Tongue (tissue), 2 donors: Measurements from ENCODE around the gene RBM15. TPM values are rescaled to one million over a fixed set of nuclear protein-coding genes. Genes with fewer than 3 reads are reported as not detected.
A peak's percentile ranks its signal among the peaks of the same experiment; 100 is the strongest.

Experiments
- DNase-seq: peaks from one replicate; pipeline ENCODE4 v3.0.0-alpha.2; 2015
- total RNA-seq: library from RNA; depleted of rRNA; stranded (reverse); fragments of >200 nt; gene quantifications from one replicate; pipeline ENCODE4 v1.2.3, GENCODE V29; 2014

The RBM15 gene
- total RNA-seq, 1 donor from 2014 or later, result 56.0 TPM

DNA sequence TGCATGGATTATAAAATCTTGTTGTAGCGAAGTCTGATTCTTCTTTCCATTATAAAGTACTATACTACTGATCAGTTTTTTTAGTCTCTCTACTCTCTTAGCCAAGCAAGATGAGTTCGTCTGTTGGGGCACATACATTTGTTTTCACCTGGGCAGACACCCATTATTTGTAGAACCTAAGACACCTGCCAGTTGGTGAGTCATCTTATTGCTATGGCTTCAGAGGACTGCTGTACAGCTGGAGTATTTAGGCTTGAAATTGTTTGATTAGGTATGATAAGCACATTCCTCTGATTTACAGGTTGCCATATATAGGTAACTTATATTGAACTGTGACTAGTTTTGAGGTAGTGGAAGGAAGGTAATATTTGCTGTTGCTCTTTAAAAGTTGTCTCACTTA lies 17.2 kb downstream of the RBM15 start:
- DNase-seq, result no peak

DNA sequence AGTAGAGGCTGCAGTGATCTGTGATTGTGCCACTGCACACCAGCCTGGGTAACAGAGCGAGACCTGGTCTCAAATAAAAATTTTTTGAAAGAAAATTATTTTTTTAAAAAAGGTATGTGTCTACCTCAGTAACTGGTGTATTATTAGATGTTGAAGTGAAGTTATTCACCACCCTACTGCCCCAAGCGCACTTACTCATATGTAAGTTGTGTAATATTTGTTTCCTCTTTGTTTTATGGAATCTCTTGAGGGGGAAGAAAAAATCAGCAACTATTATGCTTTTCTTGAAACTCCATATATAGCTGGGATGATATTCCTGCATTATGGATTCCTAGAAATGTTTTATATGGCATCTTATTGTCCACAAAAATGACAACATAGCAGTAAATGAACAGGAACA lies 21.3 kb downstream of the RBM15 start:
- no peak for DNase-seq

DNA sequence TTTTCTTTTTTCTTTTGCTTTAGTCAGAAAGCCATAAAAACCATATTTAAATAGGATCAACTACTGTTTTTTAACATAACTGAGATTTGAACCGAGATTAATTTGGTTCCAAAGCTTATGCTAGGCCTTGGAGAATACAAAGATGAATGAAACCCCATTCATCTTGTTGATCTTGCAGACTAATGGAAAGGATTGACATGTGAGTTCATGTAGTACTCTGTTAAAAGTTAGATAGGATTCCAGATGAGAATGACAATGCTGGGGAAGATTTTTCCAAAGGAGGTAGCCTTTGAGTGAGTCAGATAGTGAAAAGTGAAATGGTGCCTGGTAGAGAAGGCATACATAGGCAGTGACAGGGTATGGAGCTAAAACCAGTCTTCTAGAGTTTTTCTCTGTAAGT lies 22.7 kb downstream of the RBM15 start:
- no peak for DNase-seq

DNA sequence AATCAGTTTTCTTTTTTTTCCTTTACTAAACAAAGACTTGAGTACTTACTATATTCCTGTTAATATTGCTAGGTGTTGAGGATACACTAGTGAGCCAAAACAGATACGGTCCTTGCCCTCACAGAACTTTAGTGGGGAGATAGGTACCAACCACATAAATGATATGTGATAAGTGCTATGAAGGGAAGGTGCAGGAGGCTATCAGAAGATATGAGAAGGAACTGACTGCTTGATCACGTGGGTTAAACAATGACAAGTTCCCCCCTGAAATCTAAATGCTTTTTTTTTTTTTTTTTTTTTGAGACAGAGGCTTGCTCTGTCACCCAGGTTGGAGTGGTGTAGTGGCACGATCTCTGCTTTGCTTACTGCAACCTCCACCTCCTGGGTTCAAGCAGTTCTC lies 25.0 kb downstream of the RBM15 start:
- no peak for DNase-seq

DNA sequence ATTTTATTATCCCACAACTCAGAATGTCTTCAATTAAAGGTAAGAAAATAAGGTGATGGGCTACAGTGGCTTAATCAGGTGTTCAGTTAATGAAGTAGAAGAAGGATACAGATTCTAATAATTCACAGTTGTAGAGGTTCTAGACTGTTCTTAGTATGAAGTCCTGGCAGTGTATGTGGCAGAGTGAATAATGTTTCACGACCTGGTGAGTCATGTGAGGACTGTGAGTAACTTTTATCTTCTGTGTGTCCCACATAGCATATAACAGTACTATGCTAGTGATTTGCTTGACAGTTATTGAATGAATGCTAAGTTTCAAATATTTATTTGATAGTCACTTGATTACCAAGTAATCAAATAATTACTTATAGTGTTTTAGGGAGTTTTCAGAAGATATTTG lies 31.6 kb downstream of the RBM15 start:
- DNase-seq, result no peak

DNA sequence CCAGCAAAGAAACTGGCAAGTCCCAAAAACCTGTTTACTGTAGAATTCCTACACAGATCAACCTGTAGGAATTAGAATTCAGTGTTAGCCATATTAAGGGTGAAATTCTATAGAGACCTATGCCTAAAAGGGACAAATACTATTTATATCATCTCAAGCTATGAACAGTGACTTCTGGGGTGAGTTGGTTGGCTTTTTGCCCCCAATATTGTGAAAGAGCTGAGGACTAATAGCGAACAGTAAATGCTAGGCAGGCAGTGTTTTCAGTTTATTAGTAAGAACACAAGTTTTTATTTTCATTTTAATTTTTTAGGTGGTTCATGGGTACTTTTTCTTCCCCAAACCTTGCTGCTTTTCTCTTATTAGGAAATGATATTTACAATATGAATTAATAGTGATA lies 36.3 kb downstream of the RBM15 start:
- no peak for DNase-seq

DNA sequence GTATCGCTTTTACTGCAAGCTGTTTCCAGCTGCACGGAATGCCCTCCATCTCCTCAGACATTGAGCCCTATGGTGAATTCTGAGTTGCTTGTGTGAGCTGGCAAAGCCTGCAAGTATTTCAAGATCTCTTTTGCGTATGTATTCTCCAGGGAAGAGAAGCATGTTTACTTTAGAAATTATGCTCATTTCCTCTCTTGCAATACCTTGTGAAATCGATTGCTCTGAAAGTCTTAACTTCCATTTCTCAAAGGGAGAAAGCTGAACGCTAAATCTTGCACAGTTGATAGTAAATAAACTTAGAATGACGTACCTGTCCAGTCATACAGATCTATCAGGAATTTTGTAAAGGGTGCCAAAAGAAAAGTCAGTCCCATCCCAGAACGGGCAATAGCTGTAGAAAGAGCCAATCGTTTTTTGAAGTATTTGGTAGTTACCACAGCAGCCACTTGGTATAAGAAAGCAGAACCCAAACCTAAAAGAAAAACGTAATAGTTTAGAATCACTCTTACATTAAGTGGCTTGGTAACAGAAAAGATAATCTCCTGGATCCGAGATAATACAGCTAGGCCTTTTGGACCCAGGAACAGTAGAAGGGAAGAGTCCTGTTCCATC lies 41.6 kb downstream of the RBM15 start:
- peak; percentile 24 for DNase-seq

DNA sequence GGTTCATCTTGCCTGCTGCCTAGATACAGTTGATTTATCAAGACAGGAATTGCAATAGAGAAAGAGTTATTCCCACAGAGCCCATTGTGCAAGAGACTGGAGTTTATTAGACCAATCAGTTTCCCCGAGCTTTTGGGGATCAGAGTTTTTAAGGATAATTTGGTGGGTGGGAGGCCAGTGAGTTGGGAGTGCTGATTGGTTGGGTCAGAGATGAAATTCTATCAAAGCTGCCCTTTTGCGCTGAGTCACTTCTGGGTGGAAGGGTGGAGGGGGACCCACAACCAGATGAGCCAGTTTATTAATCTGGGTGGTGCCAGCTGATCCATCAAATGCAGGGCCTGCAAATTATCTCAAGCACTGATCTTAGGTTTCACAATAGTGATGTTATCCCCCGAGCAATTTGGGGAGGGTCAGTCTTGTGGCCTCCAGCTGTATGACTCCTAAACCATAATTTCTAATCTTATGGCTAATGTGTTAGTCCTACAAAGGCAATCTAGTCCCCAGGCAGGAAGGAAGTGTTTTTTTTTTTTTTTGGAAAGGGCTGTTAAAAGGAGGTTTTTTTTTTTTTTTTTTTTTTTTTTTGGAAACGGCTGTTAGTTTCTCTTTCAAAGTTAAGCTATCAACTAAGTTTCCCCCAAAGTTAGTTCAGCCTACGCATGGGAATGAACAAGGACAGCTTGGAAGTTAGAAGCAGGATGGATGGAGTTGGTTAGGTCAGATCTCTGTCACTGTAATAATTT lies 44.2 kb downstream of the RBM15 start:
- no peak for DNase-seq

DNA sequence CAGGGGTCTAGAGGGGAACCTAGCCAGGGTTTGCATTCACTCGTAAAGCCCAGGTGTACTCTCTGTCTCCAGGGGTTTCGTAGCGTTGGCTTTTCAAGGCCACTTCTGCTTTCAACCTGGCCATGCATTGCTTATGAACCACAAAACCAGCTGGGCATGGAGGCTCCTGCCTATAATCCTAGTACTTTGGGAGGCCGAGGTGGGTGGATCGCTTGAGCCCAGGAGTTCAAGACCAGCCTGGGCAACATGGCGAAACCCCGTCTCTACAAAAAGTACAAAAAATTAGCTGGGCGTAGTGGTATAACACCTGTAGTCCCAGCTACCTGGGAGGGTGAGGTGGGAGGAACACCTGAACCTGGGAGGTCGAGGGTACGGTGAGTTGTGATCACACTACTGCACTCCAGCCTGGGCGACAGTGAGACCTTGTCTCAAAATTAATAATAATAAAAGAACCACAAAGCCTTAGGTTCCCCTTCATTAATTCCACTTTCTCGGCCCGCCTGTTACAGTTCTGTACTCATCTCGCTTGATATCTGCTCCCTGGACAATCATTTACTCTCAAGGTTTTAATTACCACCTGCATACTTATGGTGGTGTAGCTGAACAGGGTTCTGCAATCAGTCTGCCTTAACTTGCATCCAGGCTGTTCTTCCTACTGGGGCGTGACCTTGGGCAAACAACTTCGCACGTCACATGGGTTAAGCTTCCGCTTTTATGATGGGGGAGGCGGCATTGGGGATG lies 45.6 kb downstream of the RBM15 start:
- no peak for DNase-seq

DNA sequence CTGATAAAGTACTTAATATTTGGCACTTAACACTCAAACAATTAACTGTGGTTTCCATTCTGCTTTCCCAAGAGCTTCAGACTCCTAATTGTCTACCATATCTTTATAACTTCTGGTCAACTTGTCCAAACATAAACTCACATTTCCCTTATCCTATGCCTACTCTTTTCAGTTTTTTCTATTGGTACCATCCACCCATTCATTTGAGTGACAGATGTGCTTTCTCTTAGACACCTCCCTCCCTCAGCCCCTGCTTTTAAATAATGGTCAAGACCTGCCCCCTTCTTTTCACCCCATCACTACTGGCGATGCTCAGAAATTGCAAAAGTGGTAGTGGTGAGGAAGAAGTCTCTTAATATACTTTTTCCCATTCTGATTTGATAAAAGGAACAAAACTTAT lies 46.2 kb downstream of the RBM15 start:
- DNase-seq, result no peak

DNA sequence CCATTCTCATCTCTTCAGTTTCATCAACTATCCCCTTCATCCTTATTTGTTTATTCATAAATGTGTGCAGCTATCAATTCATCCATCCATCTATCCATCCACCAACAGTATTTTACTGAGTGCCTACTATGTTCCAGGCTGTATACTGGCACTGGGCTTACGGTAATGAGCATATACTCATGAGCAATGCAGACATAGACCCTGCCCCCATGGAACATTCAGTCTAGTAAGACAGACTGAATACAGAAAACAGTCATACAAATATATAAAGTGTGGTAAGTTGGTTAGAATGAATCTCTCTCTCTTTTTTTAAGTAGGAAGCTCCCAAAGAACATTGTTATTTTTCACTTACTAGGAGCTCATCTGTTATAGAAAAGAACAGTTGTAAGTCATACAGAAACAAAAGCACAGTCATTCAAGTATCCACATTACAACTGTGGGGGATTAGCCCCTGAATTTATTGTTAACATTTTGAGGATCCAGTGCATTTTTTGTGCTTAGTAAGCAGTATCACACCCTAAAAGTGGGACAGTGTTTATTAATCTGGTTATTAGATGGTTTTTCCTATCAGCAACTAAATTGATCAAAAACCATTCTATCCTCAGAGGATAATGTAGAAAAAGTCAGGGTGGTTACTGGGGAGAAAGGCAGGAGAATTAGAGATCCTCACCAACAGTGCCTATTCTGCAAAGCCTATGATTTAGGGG lies 48.0 kb downstream of the RBM15 start:
- DNase-seq, result no peak

DNA sequence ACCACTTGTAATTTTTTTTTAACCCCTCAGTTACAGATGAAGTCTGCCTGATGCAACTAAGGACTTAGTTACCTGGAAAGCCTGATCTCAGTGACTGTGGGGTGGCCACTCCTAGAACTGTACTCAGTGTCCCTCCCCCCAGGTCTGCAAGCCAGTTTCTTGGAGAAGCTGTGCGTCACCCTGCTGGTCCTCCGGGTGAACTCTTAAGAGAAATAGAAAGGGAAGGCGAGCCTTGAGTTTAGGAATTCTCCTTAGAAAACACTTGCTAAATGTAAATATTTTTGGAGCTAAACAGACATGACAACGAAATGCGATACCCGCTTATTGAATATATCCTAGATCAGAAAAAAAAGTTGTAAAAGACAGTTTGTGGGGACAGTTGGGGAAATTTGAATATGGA lies 50.9 kb downstream of the RBM15 start:
- DNase-seq, result peak; percentile 65

DNA sequence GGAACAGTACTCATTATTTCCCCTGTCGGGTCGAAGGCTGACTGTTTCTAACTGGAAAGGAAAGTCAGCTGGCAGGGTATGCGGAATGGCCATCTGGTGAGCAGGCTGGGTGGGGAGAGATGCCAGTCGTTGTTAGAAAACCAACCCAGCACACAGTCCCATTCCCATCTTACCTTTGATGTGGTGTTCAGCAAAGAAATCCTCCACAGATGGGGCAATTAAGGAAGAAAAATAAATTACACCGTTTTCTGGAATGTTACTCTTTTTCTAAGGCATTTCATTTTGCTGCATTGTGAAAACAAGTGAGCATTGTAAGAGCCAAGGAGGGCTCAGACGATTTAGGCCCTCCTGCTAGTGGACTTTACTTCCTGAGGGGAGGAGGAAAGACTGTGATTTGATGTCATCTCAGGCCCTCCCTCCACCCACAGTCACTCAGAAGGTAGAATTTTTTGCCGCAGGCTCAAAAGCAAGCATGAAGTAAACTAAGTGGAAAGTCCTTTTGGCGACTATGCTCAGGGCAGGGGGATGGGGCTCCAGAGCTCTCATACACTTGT lies 51.6 kb downstream of the RBM15 start, which contains the start of gene SLC16A4:
TSS of gene SLC16A4 (minus strand) at position 335 of the 554 bp plus-strand sequence. CDS start 1,703 bp downstream, outside the sequence.
- peak; percentile 76 for DNase-seq

DNA sequence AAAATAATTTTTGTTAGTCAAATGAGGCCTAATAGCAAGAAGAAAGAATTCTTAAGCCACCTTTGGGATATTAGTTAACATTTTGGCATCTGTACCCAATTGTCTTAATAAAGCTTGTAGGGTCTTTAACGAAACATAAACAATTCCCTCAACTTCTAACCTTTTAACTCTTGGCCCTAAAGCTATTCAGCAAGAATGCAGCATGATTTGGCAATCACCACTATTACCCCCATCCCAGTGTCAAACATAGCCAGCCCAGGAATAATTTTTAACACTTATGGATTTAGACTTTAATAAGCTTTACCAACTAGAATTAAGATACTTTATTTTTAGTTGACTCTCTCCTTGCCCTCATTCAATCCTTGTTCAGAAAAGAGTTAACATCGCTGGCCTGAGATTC lies 54.1 kb downstream of the RBM15 start:
- DNase-seq, result no peak

DNA sequence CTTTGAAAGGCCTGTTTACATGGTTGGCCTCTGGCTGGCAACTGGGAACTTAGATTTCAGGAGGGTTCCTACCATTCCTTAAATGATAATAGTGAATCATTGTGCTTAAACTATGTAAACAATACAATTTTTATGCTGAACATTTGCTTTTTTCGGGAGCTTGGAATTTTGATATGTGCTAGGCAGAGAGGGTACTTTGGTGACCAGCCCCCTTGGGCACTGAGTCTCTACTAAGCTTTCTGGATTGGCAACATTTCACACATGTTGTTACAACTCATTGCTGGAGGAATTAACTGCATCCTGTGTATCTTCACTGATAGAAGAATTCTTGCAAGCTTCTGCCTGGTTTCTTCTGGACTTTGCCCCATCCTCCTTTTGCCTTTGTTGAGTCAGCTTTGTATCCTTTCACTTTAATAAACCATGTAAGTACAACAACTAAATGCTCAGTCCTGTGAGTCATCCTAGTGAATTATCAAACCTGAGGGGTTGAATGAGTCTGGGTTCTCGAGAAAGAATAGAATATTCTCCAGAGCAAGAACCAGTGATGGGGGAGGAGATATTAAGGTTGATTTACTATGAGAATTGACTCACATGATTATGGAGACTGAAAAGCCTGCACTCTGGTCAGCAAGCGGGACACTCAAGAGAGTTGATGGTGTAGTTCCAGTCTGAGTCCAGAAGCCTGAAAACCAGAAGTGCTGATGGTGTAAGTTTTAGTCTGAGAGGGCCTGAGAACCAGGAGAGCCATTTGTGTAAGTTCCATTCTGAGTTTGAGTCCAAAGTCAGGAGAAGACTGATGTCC lies 54.7 kb downstream of the RBM15 start:
- DNase-seq, result no peak

DNA sequence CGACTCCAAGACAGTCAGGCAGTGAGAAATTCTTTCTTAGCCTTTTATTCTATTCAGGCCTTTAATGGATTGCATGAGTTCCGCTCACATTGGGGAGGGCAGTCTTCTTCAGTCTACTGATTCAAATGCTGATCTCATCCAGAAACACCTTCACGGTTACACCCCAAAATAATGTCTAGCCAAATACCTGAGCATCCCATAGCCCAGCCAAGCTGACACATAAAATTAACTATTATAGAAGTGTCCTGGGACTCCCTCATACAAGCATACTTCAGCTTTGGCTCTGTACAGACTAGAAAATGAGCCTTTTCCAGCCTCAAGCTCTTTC lies 55.3 kb downstream of the RBM15 start:
- DNase-seq, result no peak

Other genes with a start within 250 kb of the RBM15 start
- gene UBL4B, start 226.9 kb upstream of the RBM15 start, total RNA-seq, result not detected
- gene SLC6A17, start 188.9 kb upstream of the RBM15 start, total RNA-seq, result under 0.01 TPM
- gene KCNC4, start 129.1 kb upstream of the RBM15 start, total RNA-seq, result 5.3 TPM
- gene SLC16A4, start 51.6 kb downstream of the RBM15 start, total RNA-seq, result 10.8 TPM
- gene LAMTOR5, start 68.3 kb downstream of the RBM15 start, total RNA-seq, result 31.0 TPM
- not detected for gene PROK1, start 111.8 kb downstream of the RBM15 start, total RNA-seq
- gene KCNA10, start 179.8 kb downstream of the RBM15 start, total RNA-seq, result not detected